SHP77 (cell line): ENCODE results near the gene RCAN1.
"Not testable (repeated sequence)": the region's sequence is repeated elsewhere in the genome, so short reads cannot be mapped to it uniquely, and the experiment has no call there.

Source experiments
- DNase-seq, 2 experiments: peaks; one replicate each; lab custom pipeline; 2025; lab: John Stamatoyannopoulos, UW

The RCAN1 gene

DNA sequence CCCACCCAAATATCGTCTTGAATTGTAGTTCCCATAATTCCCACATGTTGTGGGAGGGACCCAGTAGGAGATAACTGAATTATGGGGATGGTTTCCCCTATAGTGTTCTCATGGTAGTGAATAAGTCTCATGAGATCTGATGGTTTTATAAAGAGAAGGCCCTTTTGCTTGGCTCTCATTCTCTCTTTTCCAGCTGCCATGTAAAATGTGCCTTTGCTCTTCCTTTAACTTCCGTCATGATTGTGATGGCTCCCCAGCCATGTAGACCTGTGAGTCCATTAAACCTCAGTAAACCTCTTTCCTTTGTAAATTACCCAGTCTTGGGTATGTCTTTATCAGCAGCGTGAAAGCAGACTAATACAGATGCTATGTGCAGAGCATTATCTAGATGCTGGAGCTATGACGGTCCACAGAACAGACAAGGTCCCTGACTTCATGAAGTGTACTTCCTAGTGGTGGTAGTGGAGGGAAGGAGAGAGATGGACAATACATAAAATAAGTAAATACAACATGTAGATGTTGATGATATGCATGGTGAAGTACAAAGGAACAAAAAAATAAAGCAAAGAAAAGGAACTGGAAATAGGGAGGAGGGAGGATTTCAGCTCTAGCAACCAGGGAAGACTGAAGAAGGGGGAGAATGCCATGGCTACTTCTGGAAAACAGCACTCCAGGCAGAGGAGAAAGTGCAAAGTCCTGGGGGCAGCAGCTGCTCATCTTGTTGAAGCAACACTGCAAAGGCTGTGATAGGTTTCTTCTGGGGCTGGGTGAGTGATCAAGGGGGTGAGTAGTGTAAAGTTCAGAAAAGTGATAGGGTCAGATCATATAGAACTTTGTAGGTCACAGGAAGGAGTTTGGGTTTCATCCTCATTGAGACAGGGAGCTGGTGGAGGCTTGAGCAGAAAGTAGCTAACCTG is 6.8 kb upstream of the RCAN1 start:
- DNase-seq = no peak

DNA sequence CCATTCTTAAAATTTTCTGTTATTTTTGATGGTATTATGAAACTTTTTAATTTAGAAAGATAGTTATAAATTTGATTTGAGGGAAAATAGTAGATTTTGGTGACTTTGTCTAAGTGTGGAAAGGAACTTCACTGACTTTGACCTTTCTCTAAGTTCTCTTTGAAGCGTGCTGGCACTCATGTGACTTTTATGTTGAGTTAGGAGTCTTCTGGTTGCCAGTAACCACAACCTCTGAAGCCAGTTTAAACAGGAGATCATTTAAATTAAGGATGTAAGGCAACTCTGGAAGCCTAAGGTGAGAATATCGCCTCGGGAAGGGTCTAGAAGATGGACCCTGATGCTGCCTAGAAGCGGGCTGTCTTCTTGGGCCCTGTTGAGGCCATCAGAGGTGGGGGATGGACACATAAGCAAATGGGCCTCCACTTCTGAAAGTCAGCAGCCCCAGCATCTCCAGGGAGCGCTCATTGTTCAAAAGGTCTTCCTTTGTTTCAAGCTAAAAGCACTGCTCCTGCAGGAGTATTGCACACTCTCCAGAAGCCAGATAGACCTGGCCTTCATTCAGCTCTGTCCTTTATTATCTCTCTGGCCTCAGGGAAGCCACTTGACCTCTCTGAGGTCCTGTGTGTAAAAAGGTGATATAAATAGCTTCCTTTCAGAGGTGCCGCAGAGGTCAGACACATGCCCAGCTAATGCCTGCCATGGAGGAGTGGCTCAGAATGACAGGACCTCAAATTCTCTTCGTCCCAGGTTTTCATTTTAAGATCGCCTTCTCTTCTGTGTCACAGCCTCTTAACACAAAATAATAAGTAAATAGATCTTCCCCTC is 5.1 kb upstream of the RCAN1 start:
- no peak for DNase-seq

DNA sequence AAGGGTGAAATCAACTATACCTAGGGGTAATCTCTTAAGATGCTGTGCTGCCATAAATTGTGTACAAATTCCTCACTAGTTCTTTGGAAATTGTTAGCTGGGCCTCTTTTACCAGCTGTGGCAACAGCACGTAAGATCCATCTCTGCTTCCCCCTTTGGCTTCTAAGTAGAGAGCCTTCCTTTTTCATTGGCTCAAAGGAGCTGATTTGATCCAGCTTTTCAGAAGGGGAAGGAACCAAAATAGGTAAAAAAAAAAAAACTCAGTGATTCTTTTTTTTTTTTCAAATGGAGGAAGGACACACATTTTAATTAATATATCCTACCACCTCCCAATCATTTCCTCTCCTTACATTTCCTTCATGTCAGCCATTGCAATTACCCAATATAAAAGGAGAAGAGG is 4.0 kb upstream of the RCAN1 start:
- DNase-seq = no peak

DNA sequence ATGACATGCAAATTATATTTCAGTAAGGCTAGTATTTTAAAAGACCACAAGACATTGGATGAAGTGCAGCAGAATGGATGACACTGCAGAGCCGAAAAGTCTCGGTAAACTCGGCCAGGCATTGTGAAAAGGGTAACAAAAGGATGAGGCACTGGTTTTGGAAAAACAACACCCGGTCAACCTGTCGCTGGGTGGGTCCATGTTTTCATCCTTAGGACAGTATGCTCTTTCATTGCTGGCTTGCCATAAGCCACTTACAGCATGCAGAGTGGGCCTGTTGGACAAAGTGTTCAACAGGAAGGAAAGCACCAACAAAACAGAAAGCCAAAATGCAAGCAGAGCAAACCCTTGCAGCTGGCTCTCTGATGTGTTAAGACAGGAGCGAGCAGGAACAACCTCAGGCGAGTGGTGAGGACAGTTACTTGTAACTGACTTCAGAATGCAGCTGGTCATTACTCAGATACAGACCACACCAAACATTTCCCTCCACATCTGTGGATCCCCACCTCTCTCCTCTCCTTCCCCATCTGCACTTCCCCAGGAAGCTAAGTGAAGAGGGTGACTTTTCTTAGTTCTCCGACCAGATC is 2.9 kb upstream of the RCAN1 start:
- DNase-seq = no peak

DNA sequence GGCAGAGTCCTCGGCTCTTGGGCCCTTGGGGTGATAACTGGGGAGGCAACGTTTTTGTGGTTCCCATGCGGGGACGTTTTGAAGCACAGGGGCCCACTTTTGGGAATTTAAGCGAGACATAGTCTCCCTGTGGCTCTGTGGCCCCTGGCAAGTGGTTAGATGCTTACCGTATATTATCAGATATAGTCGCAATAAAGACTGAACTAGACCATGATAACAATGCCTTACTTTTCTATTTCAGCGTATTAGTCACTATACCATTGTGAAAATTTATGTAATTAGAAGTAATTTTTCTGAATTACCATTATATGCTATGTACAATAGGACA is 538 bp upstream of the RCAN1 start:
- no peak for DNase-seq

DNA sequence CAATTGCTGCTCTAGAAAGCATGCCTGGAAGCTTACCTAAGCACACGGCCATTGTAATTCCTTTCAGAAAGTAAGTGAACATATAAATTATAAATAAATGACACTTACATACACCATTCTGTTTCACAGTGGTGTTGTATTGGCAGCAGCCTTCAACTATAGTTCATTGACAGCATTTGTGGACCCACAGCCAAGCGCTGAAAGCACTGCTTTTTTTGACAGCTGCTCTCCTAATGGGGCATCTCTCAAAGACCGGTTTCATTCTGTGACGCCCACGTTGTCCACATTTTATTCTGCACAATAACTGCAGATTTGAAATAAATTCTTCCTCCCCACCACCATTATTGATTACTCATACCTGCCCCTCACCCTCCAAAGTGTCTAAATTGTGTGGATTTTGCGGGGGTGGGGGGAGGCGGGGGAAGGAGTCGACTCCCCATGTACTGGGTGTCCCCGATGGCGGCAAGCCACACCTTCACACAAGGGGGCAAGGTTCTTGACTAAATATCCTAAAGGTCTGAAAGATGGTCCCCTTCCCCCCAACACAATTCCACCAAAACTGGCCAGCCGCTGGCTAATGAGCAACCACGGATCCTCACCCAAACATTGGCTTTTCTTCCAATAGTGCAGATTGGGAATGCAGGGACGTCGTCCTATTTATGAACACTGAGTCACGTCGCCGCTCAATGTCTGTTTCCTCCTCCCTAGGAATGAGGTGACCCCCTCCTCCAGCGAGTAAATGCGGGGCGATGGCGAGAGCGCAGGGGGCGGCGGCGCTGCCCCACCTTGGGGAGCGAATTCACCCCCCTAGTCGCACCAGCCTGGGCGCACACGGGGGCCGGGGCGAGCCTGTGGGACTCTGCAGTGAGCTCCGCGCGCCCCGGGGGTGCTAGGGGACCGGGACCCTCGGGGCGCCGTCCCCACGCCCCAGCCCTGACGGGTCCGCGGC is 960 bp downstream of the RCAN1 start:
- no peak for DNase-seq

DNA sequence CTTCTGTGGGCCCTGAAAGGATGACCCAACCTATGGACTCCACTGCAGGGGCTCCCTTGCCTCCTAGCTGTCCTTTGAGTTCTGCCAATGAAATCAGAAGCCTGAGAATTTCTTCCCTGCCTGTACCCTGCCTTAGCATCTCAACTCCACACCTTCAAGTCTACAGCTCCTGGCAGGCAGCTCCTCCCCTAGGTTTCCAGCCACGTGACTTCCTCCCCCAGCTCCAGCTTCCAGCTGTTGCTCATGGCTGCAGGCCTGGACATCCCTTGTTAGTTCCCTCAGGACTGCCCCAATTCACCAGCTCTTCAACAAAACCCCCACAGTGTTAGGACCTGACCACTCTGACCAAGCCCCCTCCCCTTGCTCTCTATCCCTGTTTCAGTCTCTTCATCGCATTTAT is 2.4 kb downstream of the RCAN1 start:
- no peak for DNase-seq

DNA sequence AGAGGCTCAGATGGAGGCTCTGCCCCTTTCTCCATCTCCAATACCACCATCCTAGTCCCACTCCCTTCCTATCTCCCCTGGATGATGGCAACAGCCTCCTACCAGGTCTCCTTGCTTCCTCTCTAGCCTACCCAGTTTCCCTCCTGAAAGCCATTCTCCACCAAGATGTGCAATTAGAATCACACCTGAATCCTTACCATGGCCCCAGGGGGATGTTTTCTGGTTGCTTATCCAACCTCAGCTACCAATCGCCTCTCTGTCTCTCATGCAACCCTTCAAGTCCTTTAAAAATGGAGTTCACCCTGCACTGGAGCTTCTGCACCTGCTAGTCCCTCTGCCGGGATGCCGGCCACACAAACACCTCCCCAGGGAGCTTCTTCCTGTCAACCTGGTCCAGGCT is 2.9 kb downstream of the RCAN1 start:
- no peak for DNase-seq

DNA sequence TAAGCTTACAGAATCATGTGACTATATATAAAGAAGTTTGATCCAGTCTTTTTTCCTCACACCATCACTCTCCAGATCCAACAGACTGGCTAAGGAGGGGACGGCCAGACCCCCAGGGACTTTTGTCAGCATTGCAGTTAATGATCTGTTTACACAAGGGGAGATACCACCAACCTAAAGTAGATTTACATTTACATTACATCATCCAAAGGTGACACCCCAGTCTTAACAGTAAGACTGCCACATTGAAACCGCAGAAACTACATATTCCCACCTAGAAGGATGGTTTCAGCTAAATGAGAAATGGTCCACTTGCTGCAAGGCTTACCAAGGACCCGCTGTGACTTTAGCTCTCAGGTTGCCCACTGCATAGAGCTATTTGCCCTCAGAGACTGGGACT is 3.4 kb downstream of the RCAN1 start:
- no peak for DNase-seq

DNA sequence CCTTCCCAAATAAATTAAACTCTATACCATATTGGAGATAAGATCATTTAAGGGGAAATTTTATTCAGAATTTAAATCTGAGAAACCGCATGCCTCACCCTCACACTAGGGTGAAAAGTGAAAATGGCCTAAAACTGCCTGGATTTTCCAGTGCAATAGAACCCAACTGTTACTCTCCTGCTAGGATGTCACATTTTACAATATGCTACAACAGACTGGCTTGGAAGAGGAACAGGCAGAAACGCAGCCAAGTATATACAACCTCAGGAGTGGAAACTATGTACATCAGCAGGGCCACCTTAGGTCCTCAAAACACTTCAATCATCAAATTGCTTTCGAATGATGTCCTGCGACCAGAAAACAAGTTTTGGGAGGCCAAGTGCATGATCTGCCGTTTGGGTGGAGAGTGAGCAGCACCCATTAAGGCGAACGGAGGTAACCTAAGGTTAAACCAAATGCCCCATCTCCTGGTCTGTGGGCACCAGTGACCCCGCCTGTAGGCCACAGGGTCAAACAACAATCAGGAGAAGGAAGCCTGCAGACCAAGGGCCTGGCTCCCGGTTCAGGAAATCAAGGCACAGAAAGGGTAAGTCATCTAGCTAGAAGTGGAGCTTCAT is 4.9 kb downstream of the RCAN1 start:
- DNase-seq = no peak

DNA sequence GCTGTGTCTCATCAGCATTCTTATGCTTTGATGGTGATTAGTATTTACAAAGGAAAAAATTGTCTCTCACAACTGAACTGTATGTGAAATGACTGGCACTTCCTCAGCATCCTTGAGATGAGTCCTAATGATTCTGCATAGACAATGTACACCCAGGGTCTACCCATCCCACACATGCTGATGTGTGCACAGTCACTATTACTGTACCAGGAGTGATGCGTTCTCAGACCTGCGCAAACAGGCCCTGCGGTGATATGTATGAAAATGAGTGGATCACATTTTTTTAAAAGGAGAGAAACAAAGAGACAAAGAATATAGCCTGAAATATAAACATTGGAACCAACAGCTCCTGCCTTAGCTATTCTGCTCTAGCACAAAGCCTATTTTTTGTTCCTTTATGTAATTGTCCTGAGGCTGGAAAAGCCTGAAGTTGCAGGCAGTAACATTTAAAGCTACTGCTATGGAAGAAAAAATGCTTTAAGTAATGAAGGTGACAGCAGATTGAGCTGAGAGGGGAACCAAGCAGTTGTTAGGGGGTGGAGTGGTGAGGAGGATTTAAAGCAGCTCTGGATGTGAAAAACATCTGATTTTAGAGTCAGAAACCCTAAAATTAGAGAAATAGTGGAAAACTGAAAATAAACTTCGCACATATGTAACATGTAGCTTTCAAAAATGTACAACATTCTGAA is 5.5 kb downstream of the RCAN1 start:
- no peak for DNase-seq

DNA sequence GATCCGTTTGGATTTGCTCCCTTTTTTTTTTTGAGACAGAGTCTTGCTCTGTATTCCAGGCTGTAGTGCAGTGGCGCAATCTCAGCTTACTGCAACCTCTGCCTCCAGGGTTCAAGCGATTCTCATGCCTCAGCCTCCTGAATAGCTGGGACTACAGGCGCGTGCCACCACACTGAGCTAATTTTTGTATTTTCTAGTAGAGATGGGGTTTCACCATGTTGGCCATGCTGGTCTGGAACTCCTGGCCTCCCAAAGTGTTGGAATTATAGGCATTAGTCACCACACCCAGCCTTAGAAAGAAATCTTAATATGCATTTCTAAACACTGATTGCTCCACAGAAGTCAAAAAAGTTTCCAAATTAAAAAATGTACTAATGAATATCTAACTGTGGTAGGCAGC is 7.5 kb downstream of the RCAN1 start:
- not testable (repeated sequence) for DNase-seq

DNA sequence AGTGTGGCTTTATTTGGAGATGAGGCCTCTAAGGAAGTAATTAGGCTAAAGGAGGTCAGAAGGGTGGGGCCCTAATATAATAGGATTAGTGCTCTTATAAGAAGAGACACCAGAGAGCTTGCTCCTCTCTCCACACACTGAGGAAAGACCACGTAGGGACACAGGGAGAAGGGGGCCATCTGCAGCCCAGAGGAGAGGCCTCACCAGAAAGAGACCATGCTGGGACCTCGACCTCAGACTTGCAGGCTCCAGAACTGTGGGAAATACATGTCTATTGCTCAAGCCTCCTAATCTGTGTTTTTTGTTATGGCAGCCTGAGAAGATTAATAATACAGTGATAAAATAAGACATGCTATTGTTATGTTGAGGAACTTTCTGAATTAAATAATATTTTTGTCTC is 8.3 kb downstream of the RCAN1 start:
- DNase-seq = no peak

DNA sequence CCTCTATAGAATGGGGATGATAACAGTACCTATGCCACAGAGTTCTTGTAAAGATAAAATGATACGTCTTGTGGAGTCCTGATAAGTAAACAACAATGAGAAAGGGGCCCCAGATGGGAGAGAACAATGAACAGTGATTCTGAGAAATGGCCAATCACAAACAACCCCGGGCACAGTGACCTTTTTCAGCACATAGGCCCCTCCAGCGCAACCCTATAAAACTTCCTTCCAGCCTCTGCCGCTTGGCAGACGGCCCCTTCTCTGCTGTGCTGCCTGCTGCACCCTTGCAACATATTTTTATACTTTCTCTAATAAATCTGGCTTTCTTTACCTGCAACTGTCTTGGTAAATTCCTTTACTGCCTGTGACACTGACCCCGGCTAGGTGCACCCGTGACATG is 8.9 kb downstream of the RCAN1 start:
- no peak for DNase-seq

DNA sequence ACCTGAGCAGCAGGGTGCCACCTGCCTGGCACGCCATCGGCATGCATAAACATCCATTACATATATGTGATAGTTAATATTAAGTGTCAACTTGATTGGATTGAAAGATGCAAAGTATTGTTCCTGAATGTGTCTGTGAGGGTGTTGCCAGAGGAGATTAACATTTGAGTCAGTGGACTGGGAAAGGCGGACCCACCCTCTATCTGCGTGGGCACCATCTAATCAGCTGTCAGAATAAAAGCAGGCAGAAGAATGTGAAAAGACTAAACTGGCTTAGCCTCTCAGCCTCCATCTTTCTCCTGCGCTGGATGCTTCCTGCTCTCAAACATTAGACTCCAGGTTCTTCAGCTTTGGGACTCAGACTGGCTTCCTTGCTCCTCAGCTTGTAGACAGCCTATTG is 10.0 kb downstream of the RCAN1 start:
- not testable (repeated sequence) for DNase-seq

DNA sequence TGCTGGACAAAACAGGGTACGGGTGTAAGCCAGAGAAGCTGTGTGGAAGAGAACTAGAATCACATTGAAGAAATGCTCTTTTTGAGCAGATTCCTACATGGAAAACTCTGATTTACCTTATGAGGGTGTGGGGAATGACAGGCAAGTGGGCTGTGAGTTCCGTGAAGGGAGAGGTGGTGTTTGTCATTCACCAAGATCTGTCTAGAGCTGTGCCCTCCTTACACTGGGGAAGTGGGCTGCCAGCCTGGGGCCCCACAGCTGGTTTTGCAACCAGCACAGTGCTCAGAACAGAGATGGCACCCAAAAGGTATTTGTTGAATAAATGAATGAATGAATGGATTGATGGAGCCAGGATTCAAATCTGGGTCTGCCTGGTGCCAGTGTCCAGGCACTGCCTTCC is 10.4 kb downstream of the RCAN1 start:
- no peak for DNase-seq

DNA sequence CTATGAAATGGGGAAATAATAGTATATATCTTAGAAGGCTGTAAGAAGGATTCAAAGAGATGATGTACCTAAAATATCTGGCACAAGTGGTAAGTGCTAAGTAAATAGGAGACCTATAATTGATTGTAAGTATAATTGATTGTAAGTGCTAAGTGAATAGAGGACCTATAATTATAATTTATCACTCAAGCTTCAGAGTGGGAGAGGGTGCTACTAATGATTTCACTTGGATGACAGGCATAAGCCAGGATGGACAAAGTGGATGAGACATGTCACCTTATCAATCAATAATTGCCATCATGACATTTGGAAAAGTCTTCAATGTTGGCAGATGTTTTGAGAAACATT is 11.2 kb downstream of the RCAN1 start:
- DNase-seq = no peak

DNA sequence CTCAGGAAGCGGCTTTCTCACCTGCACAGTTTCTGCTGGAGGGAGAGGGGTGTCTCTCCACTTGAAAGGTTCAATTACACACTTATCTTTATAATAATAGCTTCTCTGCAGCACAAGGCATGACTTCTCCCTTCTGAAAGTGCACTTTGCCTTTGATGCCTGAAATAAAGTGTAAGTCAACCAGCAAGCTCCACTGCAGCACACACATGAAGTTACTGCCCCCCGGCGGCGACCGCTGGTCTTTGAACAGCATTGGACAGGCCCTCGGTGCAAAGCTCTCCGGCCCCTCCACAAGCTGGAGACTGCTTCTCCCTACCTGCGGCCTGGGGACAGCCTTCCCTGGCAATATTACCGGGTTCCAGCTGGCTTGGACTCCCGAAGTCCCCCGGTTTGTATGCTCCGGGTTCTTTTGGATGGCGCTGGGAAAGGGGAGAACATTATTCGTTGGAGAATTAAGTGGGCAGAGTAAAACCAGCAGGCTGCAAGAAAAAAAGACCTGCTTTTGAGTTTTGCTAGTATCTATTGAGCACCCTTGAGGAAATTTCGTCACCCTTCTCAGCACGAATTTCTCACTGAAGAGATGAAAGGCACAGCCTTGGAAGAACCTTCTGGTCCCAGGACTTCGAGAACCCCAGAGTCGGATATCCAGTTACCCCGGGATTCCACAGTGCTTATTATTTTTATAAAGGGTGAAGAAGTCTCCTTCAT is 11.8 kb downstream of the RCAN1 start:
- peak; percentile 45 to 67 for DNase-seq

DNA sequence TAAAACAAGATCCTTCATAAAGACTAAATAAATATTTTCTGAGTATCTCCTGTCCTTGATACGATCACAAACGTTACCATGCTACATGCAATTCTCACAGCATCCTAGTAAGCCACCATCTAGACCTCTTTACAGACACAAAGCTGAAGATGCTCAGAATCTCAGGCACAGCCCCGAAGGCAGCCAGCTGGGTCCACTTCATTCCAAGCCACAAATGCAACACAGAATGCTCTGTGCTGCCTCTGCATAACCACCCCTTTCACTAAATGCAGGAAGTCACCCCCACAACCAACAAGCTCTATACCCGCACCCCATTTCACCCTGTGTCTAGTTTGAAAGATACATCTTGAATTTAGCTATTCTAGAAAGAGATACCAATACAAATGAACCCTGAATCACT is 12.9 kb downstream of the RCAN1 start:
- no peak for DNase-seq

DNA sequence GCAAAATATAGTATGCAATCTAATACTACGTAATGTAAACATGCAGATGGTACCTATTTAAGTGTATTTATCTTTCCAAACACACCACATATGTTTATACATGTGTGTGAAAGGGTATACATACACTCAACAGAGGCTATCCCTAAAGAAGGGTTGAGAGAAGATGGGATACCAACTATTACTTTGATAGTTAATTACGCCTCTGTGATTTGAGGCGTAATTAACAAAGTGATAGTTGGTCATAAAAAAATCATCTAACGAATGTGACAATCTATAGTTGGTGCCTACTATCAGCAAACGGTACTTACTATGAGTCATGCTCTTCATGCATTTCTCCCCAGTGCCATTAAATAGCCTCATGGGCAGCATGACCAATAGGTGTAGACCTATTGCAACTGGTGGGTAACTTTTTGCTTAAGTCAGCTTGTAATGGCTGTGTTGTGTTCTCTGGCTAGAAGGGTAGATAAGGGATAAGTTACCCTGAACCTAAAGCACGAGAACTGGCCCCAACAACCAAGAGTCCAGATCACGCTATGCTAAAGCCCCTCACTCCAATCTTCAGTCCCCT is 15.3 kb downstream of the RCAN1 start:
- DNase-seq = no peak
